GM18520 (cell line): ENCODE data around the gene FADS6.
"Not testable (repeated sequence)": the region's sequence is repeated elsewhere in the genome, so short reads cannot be mapped to it uniquely, and the experiment has no call there.

Source experiments
- ATAC-seq: cut with Tn5 transposase; IDR thresholded peaks from one replicate; pipeline ENCODE4 v1.9.1; 2021; ENCODE audit not compliant: unreplicated experiment

FADS6 gene

DNA sequence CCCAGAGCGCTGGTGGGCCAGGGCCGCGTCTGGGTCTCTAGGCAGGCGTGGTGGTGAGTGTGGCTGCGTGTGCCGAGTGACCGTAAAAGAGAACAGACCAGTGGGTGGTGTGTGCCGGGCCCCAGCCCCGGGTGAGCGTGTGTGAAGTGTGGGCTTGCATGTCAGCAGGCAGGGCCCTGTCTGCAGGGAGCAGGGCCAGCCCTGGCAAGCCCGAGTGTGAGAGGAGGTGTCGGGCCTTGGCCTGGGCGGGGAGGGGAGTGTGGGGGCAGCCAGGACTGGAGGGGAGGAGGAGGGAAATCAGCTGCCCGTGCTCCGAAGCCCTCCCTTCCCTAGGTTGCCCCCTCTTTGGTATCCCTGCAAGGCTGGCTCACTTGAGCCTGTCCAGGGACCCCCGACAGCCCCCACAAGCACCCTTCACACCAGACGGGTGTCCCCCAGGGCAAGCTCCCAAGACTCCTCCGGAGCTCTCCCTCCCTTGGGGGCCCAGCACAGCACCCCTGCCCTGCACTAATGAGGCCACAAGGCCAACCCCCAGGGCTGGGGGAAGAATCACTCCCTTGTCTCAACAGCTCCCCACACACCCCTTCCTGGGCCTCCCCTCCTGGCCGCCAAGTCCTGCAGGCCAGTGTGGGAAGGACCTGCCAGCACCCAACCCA, 27.7 kb upstream of the FADS6 start:
- no peak for ATAC-seq

DNA sequence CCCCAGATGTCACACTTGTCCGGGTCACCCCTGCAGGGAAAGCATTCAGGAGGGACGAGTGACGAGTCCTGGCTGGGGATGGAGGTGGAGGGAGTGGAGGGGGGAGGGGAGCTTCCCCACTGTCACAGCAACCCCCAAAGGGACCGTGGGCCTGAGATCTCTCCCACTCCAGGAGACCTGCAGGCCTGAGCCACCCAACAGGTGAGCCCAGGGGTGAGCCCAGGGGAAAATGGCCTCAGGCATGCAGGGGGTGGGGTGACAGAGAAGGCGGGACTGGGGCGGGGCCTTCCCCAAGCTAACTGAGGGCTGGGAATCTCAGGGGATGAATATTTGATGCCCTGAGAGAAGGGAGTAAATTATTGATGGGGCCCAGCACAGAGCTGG, 27.2 kb upstream of the FADS6 start:
- no peak for ATAC-seq

DNA sequence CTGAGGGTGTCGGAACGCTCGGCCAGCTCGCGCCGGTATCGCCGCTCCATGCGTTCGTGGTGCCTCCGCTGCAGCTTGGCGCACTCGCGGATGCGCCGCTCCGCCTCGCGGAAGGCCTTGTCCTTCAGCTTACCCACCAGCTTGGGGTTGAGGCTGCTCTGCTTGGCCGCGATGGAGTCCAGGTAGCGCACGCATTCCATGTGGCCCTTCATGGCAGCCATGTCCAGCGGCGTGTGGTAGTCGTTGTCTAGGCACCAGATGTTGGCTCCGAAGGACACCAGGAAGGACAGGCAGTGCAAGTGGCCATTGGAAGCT, 26.8 kb upstream of the FADS6 start:
- ATAC-seq, result no peak

DNA sequence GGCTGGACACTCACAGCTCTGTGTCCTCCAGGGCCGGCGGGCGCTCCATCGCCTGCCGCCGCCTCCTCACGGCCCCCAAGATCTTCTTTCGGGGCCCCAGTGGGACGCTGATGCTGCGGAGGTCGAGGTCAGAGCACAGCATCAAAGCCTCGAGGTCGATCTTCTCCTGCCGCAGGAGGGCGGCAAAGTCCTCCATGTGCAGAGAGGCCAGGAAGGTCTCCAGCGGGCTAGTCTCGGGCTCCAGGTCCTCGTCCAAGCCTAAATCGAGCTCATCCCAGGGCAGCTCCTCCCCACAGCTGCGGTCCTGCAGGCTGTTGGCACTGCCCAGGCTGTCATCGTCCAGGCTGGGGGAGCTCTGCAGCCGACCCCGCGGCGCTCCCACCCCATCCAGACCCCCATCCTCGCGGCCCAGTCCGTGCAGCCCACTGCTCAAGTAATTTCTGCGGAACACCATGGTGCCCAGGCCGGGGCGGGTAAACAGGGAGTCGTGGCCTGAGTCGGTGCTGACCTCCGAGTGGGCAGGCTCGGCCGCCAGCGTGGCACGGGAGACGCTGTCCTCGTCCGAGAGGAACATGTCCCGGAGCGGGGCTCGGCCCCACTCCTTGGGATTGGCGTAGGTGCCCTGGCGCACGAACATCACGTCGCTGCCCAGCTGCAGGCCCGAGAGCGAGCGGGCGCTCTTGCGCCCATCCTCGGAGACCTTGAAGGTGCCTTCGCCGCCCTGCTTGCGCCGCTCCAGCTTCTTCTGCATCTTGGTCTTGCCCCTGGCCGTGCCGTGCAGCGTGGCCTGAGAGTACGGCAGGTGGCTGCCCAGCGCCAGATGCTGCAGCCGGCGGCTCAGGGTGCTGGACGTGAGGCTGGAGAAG, 26.2 kb upstream of the FADS6 start:
- no peak for ATAC-seq

DNA sequence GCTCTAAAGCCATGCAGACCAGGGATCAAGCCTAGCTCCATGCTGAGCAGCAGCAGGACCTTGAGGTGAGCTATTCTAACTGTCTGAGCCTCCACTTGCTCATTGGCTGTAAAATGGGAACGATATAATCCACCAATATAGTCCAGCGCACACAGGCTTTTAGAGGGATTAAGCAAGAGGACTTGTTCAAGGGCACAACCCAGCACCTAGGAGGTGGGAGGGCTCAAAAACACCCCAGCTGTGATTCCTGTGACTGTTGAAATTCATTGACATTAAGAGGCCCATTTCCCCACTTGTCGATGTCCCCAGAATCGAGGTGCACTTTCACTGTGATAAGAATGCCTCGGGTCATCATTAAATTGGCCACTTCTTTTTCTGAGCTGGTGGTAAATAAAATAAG, 25.5 kb upstream of the FADS6 start:
- ATAC-seq, result no peak

DNA sequence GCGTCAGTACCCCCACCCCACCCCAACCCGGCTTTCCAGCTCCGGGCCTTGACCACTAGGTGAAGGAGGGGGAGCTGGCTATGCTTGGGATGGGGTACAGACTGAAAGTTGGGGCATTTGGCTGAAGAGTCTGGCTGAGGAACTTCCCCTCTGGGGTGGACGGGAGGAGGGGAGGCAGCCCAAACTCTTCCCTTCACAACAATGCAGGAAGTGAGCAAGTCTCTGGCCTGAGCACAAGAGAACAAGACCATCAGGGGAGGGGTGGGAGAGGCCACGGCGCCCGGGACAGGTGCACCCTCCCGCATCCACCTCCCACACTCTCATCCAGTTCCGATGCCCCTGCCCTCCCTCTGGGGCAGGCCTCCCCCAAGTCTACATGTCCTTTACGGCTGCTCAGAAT, 24.0 kb upstream of the FADS6 start:
- ATAC-seq, result no peak

DNA sequence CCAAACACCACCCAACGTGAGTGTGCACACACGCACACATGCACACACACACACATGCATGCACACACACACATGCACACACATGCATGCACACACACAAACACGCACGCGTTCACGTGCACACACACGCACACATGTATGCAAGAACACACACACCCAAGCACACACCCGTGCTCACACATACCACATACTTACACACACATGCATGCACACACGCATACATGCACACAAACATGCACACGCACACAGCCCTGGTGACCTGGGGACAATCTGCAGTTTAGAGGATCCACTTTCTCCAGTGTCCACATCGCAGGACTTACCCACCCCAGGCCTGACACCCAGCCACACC, 23.4 kb upstream of the FADS6 start:
- no peak for ATAC-seq

DNA sequence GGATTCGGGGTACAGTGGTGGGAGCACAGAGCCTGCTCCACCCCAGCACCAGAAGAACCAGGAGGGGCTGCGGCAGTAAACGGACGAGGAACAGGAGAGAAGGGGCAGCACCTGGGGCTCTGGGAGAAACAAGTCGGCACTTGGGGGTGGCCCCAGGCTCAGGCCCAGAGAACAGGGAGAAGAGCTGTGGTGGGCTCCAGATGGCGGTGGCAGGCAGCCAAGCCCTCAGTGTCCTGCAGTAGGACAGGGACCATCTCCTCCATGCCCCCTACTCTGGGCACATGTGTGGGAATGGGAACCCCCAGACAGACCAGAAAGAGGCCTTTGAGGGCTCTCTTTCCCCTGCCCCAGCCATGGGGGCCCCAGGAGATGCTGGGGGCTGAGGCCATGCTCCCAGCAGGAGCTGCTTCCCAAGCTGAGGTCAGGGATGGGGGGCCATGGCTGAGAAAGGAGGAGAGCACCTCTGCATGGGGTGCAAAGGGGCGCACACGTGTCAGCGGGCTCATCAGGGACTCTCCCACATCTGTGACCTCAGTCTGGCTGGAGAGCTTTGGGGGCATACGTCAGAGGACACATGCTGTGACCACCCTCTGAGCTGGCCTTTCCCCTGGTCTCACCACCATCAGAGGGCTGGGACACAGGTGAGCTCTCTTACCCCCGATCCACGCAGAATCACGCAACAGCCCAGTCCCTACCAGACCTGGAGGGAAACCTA, 22.9 kb upstream of the FADS6 start:
- ATAC-seq, result no peak

DNA sequence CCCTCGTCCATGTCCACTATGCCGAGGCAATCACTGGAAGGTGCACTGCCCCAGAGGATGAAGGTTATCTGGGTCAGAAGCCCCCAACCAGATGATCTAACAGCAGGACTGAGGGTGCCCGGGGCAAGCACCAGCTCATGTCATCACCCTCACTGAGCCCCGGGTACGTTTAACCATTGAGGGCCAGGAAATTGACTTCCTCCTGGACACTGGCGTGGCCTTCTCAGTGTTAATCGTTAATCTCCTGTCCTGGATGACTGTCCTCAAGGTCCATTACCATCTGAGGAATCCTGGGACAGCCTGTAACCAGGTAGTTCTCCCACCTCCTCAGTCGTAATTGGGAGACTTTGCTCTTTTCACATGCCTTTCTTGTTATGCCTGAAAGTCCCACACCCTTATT, 18.0 kb upstream of the FADS6 start:
- not testable (repeated sequence) for ATAC-seq

DNA sequence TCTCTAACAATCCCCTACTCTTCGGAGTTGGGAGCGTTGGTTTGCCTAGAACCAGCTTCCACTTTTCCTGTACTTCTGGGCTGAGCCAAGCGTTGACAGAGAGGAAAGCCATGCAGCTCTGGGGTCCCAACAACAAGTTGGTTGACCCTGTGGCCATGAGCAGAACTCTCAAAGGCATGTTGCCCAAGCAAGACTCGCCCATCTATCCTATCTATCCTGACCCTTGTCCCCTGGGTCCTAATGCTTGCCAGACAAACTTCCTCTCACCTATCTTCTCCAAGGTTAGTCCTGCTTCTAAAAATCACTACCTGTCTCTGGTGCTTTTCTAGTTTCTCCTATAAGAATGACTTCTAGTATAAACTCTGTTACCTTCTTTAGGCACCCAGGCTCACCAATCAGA, 15.7 kb upstream of the FADS6 start:
- ATAC-seq, result not testable (repeated sequence)

DNA sequence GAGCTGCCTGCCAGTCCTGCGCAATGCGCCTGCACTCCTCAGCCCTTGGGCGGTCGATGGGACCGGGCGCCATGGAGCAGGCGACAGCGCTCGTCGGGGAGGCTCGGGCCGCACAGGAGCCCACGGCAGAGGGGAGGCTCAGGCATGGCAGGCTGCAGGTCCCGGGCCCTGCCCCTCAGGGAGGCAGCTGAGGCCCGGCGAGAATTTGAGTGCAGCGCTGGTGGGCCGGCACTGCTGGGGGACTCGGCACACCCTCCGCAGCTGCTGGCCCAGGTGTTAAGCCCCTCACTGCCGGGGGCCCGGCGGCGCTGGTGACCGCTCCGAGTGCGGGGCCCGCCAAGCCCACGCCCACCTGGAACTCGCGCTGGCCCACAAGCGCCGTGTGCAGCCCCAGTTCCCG, 13.6 kb upstream of the FADS6 start:
- ATAC-seq, result no peak

DNA sequence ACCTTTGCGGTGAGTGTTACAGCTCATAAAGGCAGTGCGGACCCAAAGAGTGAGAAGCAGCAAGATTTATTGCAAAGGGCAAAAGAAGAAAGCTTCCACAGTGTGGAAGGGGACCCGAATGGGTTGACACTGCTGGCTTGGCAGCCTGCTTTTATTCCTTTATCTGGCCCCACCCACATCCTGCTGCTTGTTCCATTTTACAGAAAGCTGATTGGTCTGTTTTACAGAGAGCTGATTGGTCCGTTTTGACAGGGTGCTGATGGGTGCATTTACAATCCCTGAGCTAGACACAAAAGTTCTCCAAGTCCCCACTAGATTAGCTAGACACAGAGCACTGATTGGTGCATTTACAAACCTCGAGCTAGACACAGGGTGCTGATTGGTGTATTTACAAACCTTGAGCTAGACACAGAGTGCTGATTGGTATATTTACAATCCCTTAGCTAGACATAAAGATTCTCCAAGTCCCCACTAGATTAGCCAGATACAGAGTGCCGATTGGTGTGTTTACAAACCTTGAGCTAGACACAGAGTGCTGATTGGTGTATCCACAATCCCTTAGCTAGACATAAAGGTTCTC, 12.9 kb upstream of the FADS6 start:
- not testable (repeated sequence) for ATAC-seq

DNA sequence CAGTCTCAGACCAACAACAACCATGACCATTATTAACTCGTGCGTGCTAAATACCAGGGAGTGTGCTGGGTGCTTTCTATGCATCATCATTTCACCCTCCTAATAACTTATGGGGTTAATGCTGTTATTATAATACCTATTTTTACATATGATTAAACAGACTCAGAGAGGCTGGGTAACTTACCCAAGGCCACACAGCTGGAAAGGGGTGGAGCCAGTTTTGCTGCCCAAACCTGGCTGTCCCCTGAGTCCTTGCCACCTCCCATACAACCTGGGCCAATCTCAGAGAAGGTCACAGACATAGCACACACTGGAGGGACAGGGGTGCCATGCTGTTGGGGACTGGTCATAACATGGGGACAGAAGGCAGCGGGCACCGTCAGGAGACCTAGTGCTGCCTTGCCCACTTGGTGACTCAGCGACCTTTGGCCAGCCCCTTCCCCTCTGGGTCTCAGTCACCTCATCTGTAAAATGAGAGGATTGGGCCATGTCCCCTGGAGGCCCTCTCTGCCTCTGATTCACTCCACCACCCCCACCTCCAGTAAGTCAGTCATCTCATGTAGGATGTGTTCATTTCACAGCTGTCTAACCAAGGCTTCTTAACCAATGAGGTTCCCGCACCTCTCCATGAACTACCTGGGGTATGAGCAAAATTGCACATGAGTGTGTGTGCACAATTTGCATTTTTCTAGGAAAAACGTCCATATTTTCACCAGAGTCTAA, 11.4 kb upstream of the FADS6 start:
- no peak for ATAC-seq

DNA sequence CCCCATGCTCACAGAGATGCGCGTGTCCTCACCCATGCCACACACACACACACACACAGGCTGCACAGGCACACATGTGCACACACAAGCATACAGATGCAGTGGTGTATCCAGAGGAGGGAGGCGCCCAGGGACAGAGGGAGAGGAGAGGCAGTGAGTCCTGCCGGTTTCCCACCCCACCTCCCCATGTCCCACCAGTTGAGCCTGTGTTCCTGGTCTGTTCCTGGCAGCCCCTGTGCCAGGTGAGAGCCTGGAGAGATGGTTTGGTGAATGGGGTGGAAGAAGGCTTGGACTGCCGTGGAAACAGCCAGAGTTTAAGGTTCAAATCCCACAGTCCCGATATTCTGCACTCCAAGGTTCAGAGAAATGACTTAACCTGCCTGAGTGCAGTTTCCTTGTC, 10.2 kb upstream of the FADS6 start:
- no peak for ATAC-seq

DNA sequence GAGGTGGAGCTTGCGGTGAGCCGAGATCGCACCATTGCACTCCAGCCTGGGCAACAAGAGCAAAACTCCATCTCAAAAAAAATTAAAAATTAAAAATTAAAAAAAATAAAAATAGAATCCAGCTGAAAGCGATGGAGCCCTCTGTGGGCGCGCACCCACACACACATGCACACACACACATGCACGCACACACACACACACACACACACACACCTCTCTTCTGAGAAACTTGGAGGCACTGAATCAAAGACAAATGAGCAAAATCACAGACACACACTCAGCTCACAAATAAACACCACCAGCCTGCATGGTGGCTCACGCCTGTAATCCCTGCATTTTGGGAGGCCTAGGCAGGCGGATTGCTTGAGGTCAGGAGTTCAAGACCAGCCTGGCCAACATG, 9.6 kb upstream of the FADS6 start:
- no peak for ATAC-seq

DNA sequence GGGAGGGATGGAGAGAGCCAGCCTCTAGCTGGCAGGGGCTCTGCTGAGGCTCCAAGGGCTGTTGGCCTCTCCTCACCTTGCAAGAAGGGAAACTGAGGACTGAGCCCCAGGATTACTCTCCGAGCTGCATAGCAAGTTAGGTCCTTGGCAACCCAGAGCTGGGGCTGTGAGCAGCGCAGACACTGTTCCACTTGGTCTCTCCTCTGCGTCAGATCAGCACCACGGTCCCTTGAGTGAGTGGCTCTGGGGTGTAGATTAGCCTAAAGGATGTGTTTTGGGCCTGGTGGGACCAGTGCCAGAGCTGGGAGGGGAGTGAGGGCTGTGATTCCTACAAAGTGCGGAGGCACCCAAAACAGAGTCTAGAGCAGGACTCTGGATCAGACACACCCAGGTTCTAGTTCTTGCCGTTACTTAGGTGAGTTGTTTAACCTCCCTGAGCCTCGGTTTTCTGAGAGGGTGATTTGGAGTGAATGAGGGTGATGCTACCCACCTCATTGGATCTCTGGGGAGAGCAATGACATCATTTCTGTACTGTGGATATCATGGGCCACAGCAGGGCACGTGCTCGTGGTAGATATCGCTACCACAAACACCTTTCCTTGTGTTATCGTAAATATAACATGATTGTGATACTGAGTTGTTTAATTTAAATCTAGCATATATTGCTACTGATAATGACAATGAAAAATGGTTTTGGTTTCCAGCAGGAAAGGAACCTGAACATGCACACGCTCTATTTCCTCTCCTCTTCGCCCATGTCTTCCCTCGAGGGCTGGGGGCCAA, 8.1 kb upstream of the FADS6 start:
- no peak for ATAC-seq

DNA sequence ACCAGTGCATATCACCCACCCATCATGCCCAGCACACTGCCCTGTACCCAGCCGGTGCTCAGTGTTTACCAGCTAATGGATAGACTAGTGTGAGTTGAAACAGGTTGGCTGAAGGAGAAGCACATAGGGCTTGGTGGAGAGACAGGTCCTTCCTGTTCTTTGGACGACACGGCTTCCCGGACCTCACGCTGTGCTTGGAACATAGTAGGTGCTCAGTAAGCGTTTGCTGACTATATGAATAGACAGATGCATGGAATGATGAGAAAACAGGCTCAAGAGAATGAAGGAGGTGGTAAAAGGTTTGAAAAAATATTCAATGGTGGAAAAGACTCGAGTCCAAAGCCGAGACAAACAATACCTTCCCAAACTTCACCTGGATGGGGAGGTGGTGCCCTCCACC, 6.8 kb upstream of the FADS6 start:
- no peak for ATAC-seq

DNA sequence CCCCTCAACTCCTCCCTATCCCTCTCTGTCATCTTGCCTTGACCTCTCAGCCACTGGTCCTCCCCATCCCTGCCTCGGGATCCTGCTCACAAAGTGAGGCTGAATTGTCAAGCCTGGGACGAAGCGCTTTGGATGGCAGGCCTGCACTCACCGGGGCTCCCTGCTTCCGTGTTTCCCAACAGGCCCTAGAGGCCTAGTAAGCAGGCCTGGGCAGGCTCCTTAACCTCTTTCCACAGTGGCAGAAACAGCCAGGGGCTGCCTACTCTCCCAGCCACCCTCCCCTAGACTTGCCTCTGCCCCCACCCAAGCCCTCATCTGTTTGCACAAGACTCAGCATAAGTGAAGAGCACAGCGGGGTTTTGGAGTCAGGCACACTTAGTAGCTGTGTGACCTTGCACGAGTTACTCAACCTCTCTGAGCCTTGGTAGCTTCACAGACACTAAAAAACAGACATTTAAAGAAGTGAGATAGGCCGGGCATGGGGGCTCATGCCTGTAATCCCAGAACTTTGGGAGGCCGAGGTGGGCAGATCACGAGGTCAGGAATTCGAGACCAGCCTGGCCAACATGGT, 5.0 kb upstream of the FADS6 start:
- ATAC-seq, result no peak

DNA sequence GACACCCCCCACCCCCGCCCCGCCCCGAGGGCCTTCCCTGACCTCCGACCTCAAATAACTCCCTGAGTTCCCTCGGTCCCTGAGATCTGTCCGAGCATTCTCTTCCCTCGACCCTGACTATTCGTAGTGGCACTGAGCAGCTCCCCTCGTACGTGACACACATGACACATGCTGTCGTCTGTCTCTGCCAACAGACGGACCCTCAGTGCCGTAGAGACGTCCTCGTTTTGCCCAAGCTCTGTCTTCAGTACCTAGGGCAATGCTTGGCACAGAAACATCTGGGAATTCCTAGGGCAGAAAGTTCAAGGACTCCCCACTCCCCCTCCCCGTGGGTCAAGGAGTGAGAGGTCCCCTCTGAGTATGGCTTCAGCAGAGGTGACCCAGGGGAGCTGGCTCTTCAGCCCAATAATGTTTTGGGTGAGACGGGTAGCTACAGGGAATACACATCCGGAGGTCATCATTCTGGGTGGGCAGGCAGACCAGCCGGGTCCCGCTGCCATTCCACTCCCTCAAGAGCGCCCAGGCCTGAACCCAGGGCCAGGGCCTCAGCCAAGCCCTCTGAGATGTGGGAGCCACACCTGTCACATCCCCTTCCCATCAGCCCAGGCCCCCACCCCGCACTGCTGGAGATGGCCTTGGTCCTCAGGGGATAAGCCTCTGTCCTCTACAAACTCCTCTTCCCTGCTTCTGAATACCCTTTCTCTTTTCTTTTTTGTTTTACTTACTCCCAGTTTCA, 671 bp upstream of the FADS6 start:
- ATAC-seq, result no peak
